Measurements from ENCODE around the gene PKP4. TPM values are rescaled to one million over a fixed set of nuclear protein-coding genes. Genes with fewer than 3 reads are reported as not detected.

PKP4 gene
- total RNA-seq, 4 donors from 2014 or later, result 58.2 to 115 (median 89.9) TPM

DNA sequence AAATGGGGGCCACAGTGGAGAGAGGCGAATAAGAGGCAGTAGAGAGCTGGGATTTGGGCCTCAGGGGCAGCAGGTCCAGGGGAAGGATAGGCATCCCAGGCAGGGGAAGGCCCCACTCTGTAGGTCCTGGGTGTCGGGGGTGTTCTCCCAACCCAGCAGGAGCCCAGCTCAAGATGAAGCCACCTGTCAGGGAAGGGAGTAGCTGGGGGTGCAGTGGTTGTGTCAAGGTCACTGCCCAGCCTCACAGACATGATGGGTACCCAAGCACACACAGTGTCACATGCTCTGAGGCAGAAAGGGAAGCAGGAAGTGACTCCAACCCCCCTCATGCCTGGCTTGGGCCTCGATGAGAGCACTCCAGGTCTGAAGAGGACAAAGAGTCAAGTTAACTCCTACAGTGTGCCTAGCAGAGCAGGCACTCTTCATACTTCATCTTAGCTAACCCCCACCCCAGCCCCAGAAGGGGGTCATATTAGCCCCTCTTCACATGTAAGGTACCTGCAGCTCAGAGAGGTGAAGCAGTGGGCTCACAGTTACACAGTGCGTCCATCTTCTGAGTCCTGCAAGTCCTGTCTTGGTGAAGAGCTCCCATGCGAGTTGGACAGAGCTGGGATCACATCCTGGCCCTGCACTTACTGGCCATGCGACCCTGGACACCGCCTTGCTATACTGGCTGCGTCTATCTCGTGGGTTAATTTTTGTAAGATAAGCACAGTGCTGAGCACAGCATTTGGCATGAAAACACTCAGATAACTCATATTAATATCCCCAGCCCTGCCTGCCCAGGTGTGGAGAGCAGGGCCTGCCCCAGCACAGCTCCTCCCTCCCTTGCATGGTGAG lies 265.7 kb downstream of the PKP4 start:
- Histone ChIP-seq H3K9me3 (no peaks in the 10 kb centered on the region), H3K36me3 (no peaks in the 10 kb centered on the region), H3K27me3 (peaks cover 9% of the 10 kb centered on the region), H3K4me3 (no peak overlapping the region), H3K27ac (no peak overlapping the region), H3K4me1 (no peaks in the 10 kb centered on the region)
- no peak for TF ChIP-seq EP300 (IDR thresholded peaks at IDR 0.05)
- TF ChIP-seq, protein P1, sequence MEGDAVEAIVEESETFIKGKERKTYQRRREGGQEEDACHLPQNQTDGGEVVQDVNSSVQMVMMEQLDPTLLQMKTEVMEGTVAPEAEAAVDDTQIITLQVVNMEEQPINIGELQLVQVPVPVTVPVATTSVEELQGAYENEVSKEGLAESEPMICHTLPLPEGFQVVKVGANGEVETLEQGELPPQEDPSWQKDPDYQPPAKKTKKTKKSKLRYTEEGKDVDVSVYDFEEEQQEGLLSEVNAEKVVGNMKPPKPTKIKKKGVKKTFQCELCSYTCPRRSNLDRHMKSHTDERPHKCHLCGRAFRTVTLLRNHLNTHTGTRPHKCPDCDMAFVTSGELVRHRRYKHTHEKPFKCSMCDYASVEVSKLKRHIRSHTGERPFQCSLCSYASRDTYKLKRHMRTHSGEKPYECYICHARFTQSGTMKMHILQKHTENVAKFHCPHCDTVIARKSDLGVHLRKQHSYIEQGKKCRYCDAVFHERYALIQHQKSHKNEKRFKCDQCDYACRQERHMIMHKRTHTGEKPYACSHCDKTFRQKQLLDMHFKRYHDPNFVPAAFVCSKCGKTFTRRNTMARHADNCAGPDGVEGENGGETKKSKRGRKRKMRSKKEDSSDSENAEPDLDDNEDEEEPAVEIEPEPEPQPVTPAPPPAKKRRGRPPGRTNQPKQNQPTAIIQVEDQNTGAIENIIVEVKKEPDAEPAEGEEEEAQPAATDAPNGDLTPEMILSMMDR (IDR thresholded peaks at IDR 0.05), result no peak
- no peak for TF ChIP-seq POLR2A (IDR thresholded peaks at IDR 0.05)
- no peak for TF ChIP-seq POLR2AphosphoS5 (IDR thresholded peaks at IDR 0.05)
- no peak for ATAC-seq
- WGBS, 2 donors (ENCODE audit: low coverage in 1 of 2), result 100% methylated on average over 1 to 2 of the region's 9 CpGs

DNA sequence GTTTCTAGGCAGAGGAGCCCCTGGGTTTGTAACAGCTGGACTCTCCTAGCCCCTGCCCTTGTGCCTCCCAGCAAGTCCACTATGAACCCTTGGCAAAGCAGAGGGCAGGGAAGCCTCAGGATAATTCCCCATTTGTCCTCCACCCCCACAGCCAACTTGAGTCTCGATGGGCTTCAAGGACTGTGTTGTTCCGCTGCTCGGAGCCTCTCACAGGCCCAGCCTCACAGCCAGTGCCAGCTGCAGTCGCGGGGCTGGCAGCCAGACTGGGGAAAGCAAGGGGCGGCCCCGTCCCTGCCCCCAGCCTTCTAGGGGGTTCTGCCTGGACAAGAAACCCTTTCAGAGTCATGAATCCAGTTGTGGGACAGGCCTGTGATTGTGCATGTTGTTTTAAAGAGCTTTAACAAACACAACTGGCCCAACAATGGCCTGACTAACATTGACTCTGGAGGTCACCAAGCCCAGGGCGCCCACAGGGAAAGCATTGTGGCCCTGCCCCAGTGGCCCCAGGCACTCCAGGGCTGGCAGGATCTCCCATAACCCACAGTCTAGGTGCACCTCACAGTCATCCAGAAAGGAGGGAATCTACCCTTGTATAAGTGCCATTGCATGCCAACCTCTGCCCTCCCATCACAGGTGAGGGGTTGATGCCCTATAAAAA lies 266.6 kb downstream of the PKP4 start:
- ATAC-seq, result no peak
- 60% methylated on average over 1 of the region's 8 CpGs; no CpG with 5 or more reads in 1 of the 2 donors for WGBS, 2 donors (ENCODE audit: low coverage in 1 of 2)

DNA sequence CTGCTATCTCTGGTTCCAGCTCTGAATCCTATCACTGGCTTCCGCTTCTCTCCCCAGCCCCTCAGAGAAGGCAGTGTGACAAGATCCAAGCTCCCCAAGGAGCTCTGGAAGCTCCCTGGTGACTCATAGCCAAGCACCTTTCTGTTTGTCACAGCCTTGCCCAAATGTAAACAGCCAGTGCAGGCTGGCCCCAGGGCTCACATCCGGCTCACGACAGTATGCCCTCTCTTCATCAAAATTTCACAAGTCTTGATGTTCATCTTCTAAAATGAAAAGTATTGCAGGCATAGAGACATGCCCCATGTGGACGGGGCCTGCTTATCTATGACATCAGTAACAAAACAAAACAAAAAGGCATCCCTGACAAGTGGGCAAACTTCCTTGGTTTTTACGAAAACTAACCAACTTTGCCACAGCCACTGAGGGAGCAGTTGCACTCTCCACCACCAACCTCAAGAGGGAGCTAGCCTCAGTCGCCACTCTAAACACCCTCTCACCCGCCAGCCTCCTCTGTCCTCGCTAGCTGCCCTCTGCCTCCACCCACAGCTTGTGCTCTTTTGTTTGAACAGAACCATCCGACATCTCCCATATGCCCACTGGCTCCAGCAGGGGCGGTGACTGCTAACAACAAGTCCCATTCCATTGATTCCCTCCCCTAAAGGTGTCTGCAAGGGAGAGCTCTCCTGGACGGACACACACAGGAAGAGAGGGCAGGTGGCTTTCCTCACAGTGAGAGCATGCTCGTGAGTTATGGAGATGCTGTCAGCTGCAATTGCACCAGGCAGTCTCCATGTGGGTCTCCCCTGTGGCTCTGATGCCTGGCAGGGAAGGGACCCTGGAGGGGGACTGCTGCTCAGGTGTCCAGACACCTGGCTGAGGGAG lies 267.4 kb downstream of the PKP4 start:
- Histone ChIP-seq H3K4me3 (no peak overlapping the region), H3K27ac (no peak overlapping the region), H3K9me3 (no peaks in the 10 kb centered on the region), H3K27me3 (peaks cover 9% of the 10 kb centered on the region), H3K4me1 (no peaks in the 10 kb centered on the region), H3K36me3 (no peaks in the 10 kb centered on the region)
- ATAC-seq, result no peak
- 88 to 89% methylated on average over 6 to 8 of the region's 12 CpGs for WGBS, 2 donors (ENCODE audit: low coverage in 1 of 2)
- no peak for TF ChIP-seq POLR2A (IDR thresholded peaks at IDR 0.05)
- no peak for TF ChIP-seq POLR2AphosphoS5 (IDR thresholded peaks at IDR 0.05)
- TF ChIP-seq EP300 (IDR thresholded peaks at IDR 0.05), result no peak
- TF ChIP-seq, protein P1 (IDR thresholded peaks at IDR 0.05), result no peak

More for the DNA sequence above, 266.6 kb downstream of the PKP4 start:
- peaks cover 9% of the 10 kb centered on the region for H3K27me3 ChIP-seq
- no peaks in the 10 kb centered on the region for H3K4me1 ChIP-seq
- H3K36me3 ChIP-seq, result no peaks in the 10 kb centered on the region
- H3K4me3 ChIP-seq, result no peak overlapping the region
- TF ChIP-seq, protein P1 (IDR thresholded peaks at IDR 0.05), result no peak
- TF ChIP-seq EP300 (IDR thresholded peaks at IDR 0.05), result no peak
- no peak for TF ChIP-seq POLR2AphosphoS5 (IDR thresholded peaks at IDR 0.05)
- TF ChIP-seq POLR2A (IDR thresholded peaks at IDR 0.05), result no peak
- H3K9me3 ChIP-seq, result no peaks in the 10 kb centered on the region
- no peak overlapping the region for H3K27ac ChIP-seq

DNA sequence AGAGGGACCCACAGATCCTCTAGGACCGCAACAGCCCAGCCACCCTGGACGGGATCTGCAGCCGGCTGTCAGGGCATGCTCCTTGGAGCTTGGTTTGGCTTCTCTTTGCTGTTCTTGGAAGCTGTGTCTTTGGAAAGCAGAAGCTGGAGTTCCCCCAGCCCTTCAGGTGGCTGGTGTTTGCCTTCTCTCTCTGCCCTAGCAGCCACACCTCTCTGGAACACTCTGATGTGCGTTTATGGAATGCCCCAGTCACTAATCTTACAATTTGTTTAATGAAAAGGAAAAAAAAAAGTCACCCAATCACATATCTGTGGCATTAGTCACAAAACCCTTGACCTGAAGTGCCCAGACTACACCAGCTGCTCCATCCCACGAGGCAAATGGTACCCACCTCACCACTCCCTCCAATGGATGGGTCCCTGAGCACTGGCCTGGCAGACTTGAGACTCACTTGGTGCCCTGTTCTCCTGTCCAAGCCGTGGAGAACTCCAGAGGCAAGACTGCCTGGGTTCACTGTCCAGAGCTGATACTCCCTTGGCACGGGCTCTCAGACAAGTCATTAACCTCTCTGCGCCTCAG lies 268.1 kb downstream of the PKP4 start:
- ATAC-seq, result no peak
- Histone ChIP-seq H3K4me1 (no peaks in the 10 kb centered on the region), H3K4me3 (no peak overlapping the region), H3K27me3 (peaks cover 9% of the 10 kb centered on the region), H3K27ac (no peak overlapping the region), H3K9me3 (no peaks in the 10 kb centered on the region), H3K36me3 (no peaks in the 10 kb centered on the region)
- 0 to 47% methylated on average over 2 to 3 of the region's 8 CpGs for WGBS, 2 donors (ENCODE audit: low coverage in 1 of 2)
- TF ChIP-seq, protein P1 (IDR thresholded peaks at IDR 0.05), result no peak
- TF ChIP-seq EP300 (IDR thresholded peaks at IDR 0.05) (no peak), POLR2AphosphoS5 (IDR thresholded peaks at IDR 0.05) (no peak), POLR2A (IDR thresholded peaks at IDR 0.05) (no peak)
